ENCODE results near the gene BBX.

The BBX gene

GRCh38 chr3:107590786-107591185 lies 68.0 kb downstream of the BBX start:
- Histone ChIP-seq H3K9ac (ENCODE audit: low read length) (no peak overlapping the region), H3K79me2 (ENCODE audit: control insufficient read depth, insufficient read depth, low read length) (no peaks in the 10 kb centered on the region), H3K36me3 (ENCODE audit: control insufficient read depth, insufficient read depth, low read length) (no peaks in the 10 kb centered on the region), H3K56ac (ENCODE audit: low read length) (no peak overlapping the region), H4K5ac (ENCODE audit: low read length) (no peak overlapping the region), H4K8ac (ENCODE audit: low read depth, low read length) (no peak overlapping the region), H2BK120ac (ENCODE audit: low read depth, low read length) (no peak overlapping the region), H3K27ac (ENCODE audit: low read depth, low read length) (no peak overlapping the region), H3K79me1 (ENCODE audit: low read length) (peaks cover 2% of the 10 kb centered on the region), H2BK15ac (replicated peaks; ENCODE audit: low read depth) (no peak overlapping the region), H3K27me3 (ENCODE audit: insufficient read depth, low read length, poor library complexity) (no peaks in the 10 kb centered on the region), H3K4me1 (ENCODE audit: control insufficient read depth, low read depth, low read length) (no peaks in the 10 kb centered on the region), H3K23ac (ENCODE audit: low read length) (no peak overlapping the region), H3K4ac (ENCODE audit: low read depth, low read length) (no peak overlapping the region), H3K4me2 (ENCODE audit: low read length) (no peak overlapping the region), H2AK5ac (ENCODE audit: low read length) (no peak overlapping the region), H3K4me3 (ENCODE audit: low read length) (no peak overlapping the region), H2BK5ac (ENCODE audit: low read length) (no peak overlapping the region), H3K18ac (ENCODE audit: low read length) (no peak overlapping the region)
- WGBS (ENCODE audit: extremely low coverage, insufficient coverage, low lambda C conversion rate): no CpG with 5 or more reads among the region's 1 CpG
- DNase-seq: no peak

- H3K56ac ChIP-seq (ENCODE audit: low read length): no peak overlapping the region
- no peak overlapping the region for H3K23ac ChIP-seq (ENCODE audit: low read length)
- no peak overlapping the region for H2BK5ac ChIP-seq (ENCODE audit: low read length)
- no peak for DNase-seq
- H3K79me2 ChIP-seq (ENCODE audit: control insufficient read depth, insufficient read depth, low read length): no peaks in the 10 kb centered on the region
- no CpG with 5 or more reads among the region's 5 CpGs for WGBS (ENCODE audit: extremely low coverage, insufficient coverage, low lambda C conversion rate)
- H4K8ac ChIP-seq (ENCODE audit: low read depth, low read length): no peak overlapping the region
- H3K79me1 ChIP-seq (ENCODE audit: low read length): peaks cover 2% of the 10 kb centered on the region
- no peak overlapping the region for H3K4me2 ChIP-seq (ENCODE audit: low read length)
- H3K4me3 ChIP-seq (ENCODE audit: low read length): no peak overlapping the region
- H3K4me1 ChIP-seq (ENCODE audit: control insufficient read depth, low read depth, low read length): no peaks in the 10 kb centered on the region
- H2BK15ac ChIP-seq (replicated peaks; ENCODE audit: low read depth): no peak overlapping the region
- H2BK120ac ChIP-seq (ENCODE audit: low read depth, low read length): no peak overlapping the region
- H4K5ac ChIP-seq (ENCODE audit: low read length): no peak overlapping the region
- H3K9ac ChIP-seq (ENCODE audit: low read length): no peak overlapping the region
- H2AK5ac ChIP-seq (ENCODE audit: low read length): no peak overlapping the region
- H3K27me3 ChIP-seq (ENCODE audit: insufficient read depth, low read length, poor library complexity): no peaks in the 10 kb centered on the region
- no peaks in the 10 kb centered on the region for H3K36me3 ChIP-seq (ENCODE audit: control insufficient read depth, insufficient read depth, low read length)
- no peak overlapping the region for H3K4ac ChIP-seq (ENCODE audit: low read depth, low read length)
- H3K27ac ChIP-seq (ENCODE audit: low read depth, low read length): no peak overlapping the region
- no peak overlapping the region for H3K18ac ChIP-seq (ENCODE audit: low read length)
Observed at GRCh38 chr3:107592073-107592472, 69.3 kb downstream of the BBX start.

DNA sequence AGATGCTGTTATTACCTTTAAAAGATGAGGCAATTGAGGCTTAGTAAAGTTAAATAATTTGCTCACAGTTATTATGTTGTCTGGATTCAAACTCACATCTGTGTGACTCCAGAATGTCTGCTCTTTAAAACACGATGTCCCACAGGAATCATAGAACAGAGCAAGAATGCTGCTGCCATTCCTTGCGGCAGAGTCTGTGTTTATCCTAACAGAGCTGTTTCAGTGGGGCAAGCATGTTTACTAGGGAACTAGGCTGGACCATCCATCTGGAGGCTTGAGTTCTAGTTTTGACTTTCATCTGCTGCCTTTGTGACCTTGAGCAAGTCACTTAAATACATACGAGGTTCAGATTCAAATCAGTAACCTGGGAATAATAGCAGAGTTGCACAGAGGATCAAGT lies 72.1 kb downstream of the BBX start:
- H3K18ac ChIP-seq (ENCODE audit: low read length): no peak overlapping the region
- no peak overlapping the region for H3K4me2 ChIP-seq (ENCODE audit: low read length)
- WGBS (ENCODE audit: extremely low coverage, insufficient coverage, low lambda C conversion rate): no CpG with 5 or more reads among the region's 3 CpGs
- no peak overlapping the region for H4K8ac ChIP-seq (ENCODE audit: low read depth, low read length)
- H3K4me3 ChIP-seq (ENCODE audit: low read length): no peak overlapping the region
- no peak overlapping the region for H2BK120ac ChIP-seq (ENCODE audit: low read depth, low read length)
- no peak overlapping the region for H2AK5ac ChIP-seq (ENCODE audit: low read length)
- no peak for DNase-seq
- no peaks in the 10 kb centered on the region for H3K27me3 ChIP-seq (ENCODE audit: insufficient read depth, low read length, poor library complexity)
- H3K4me1 ChIP-seq (ENCODE audit: control insufficient read depth, low read depth, low read length): peaks cover 8% of the 10 kb centered on the region
- no peak overlapping the region for H3K4ac ChIP-seq (ENCODE audit: low read depth, low read length)
- no peak overlapping the region for H3K9ac ChIP-seq (ENCODE audit: low read length)
- H2BK15ac ChIP-seq (replicated peaks; ENCODE audit: low read depth): no peak overlapping the region
- H3K23ac ChIP-seq (ENCODE audit: low read length): no peak overlapping the region
- H3K36me3 ChIP-seq (ENCODE audit: control insufficient read depth, insufficient read depth, low read length): no peaks in the 10 kb centered on the region
- H2BK5ac ChIP-seq (ENCODE audit: low read length): no peak overlapping the region
- H4K5ac ChIP-seq (ENCODE audit: low read length): no peak overlapping the region
- peaks cover 2% of the 10 kb centered on the region for H3K79me1 ChIP-seq (ENCODE audit: low read length)
- H3K56ac ChIP-seq (ENCODE audit: low read length): no peak overlapping the region
- peaks cover 2% of the 10 kb centered on the region for H3K79me2 ChIP-seq (ENCODE audit: control insufficient read depth, insufficient read depth, low read length)
- no peak overlapping the region for H3K27ac ChIP-seq (ENCODE audit: low read depth, low read length)

GRCh38 chr3:107596639-107597038 lies 73.9 kb downstream of the BBX start:
- H3K56ac ChIP-seq (ENCODE audit: low read length): no peak overlapping the region
- no peak overlapping the region for H2BK120ac ChIP-seq (ENCODE audit: low read depth, low read length)
- no peak overlapping the region for H3K4me2 ChIP-seq (ENCODE audit: low read length)
- H4K8ac ChIP-seq (ENCODE audit: low read depth, low read length): no peak overlapping the region
- H3K27me3 ChIP-seq (ENCODE audit: insufficient read depth, low read length, poor library complexity): no peaks in the 10 kb centered on the region
- no peak overlapping the region for H3K9ac ChIP-seq (ENCODE audit: low read length)
- no peak overlapping the region for H3K4ac ChIP-seq (ENCODE audit: low read depth, low read length)
- H3K36me3 ChIP-seq (ENCODE audit: control insufficient read depth, insufficient read depth, low read length): no peaks in the 10 kb centered on the region
- no peak overlapping the region for H3K18ac ChIP-seq (ENCODE audit: low read length)
- H3K4me3 ChIP-seq (ENCODE audit: low read length): no peak overlapping the region
- H2BK5ac ChIP-seq (ENCODE audit: low read length): no peak overlapping the region
- no peak overlapping the region for H3K23ac ChIP-seq (ENCODE audit: low read length)
- H3K4me1 ChIP-seq (ENCODE audit: control insufficient read depth, low read depth, low read length): peaks cover 8% of the 10 kb centered on the region
- WGBS (ENCODE audit: extremely low coverage, insufficient coverage, low lambda C conversion rate): no CpG with 5 or more reads among the region's 3 CpGs
- H2BK15ac ChIP-seq (replicated peaks; ENCODE audit: low read depth): no peak overlapping the region
- H3K79me2 ChIP-seq (ENCODE audit: control insufficient read depth, insufficient read depth, low read length): peaks cover 2% of the 10 kb centered on the region
- no peak for DNase-seq
- peaks cover 4% of the 10 kb centered on the region for H3K79me1 ChIP-seq (ENCODE audit: low read length)
- no peak overlapping the region for H4K5ac ChIP-seq (ENCODE audit: low read length)
- H2AK5ac ChIP-seq (ENCODE audit: low read length): no peak overlapping the region
- H3K27ac ChIP-seq (ENCODE audit: low read depth, low read length): no peak overlapping the region

GRCh38 chr3:107598926-107599771 lies 76.4 kb downstream of the BBX start:
- H2BK15ac ChIP-seq (replicated peaks; ENCODE audit: low read depth): no peak overlapping the region
- no peaks in the 10 kb centered on the region for H3K27me3 ChIP-seq (ENCODE audit: insufficient read depth, low read length, poor library complexity)
- peaks cover 8% of the 10 kb centered on the region for H3K4me1 ChIP-seq (ENCODE audit: control insufficient read depth, low read depth, low read length)
- peak overlapping the region; percentile 86 for H3K4ac ChIP-seq (ENCODE audit: low read depth, low read length)
- H2BK120ac ChIP-seq (ENCODE audit: low read depth, low read length): peak overlapping the region; percentile 92
- H2AK5ac ChIP-seq (ENCODE audit: low read length): no peak overlapping the region
- H3K9ac ChIP-seq (ENCODE audit: low read length): peak overlapping the region; percentile 54
- peaks cover 2% of the 10 kb centered on the region for H3K79me2 ChIP-seq (ENCODE audit: control insufficient read depth, insufficient read depth, low read length)
- peak overlapping the region; percentile 84 for H3K18ac ChIP-seq (ENCODE audit: low read length)
- no CpG with 5 or more reads among the region's 12 CpGs for WGBS (ENCODE audit: extremely low coverage, insufficient coverage, low lambda C conversion rate)
- H3K23ac ChIP-seq (ENCODE audit: low read length): no peak overlapping the region
- no peak overlapping the region for H3K4me2 ChIP-seq (ENCODE audit: low read length)
- no peak overlapping the region for H4K5ac ChIP-seq (ENCODE audit: low read length)
- no peaks in the 10 kb centered on the region for H3K36me3 ChIP-seq (ENCODE audit: control insufficient read depth, insufficient read depth, low read length)
- H4K8ac ChIP-seq (ENCODE audit: low read depth, low read length): no peak overlapping the region
- peak overlapping the region; percentile 66 for H3K56ac ChIP-seq (ENCODE audit: low read length)
- peak overlapping the region; percentile 65 for H3K27ac ChIP-seq (ENCODE audit: low read depth, low read length)
- H2BK5ac ChIP-seq (ENCODE audit: low read length): no peak overlapping the region
- H3K4me3 ChIP-seq (ENCODE audit: low read length): no peak overlapping the region
- H3K79me1 ChIP-seq (ENCODE audit: low read length): peaks cover 4% of the 10 kb centered on the region
- peak; percentile 91 for DNase-seq

DNA sequence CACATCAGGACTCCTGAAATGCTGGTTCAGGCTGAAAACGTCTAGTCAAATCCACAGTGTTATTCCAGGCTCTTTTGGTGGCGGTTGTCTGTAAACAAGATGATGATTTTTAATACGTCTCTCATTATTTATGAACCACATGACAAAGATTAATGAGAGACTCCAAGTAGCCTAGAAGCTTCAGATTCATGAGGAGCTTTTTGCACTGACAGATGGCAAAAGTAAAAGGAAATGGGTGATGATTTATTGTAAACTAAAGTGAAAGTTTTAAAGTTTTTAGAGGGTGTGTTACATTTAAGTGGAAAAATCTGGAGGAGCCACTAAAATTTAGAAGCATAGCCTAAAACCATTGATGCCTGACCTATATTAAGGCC lies 77.0 kb downstream of the BBX start:
- no peak overlapping the region for H2BK120ac ChIP-seq (ENCODE audit: low read depth, low read length)
- no peak overlapping the region for H4K5ac ChIP-seq (ENCODE audit: low read length)
- no peak overlapping the region for H2BK5ac ChIP-seq (ENCODE audit: low read length)
- no peak overlapping the region for H2AK5ac ChIP-seq (ENCODE audit: low read length)
- peaks cover 2% of the 10 kb centered on the region for H3K79me2 ChIP-seq (ENCODE audit: control insufficient read depth, insufficient read depth, low read length)
- no peak overlapping the region for H4K8ac ChIP-seq (ENCODE audit: low read depth, low read length)
- H3K4ac ChIP-seq (ENCODE audit: low read depth, low read length): peak overlapping the region; percentile 86
- no peaks in the 10 kb centered on the region for H3K27me3 ChIP-seq (ENCODE audit: insufficient read depth, low read length, poor library complexity)
- peak overlapping the region; percentile 84 for H3K18ac ChIP-seq (ENCODE audit: low read length)
- peak overlapping the region; percentile 66 for H3K56ac ChIP-seq (ENCODE audit: low read length)
- no CpG with 5 or more reads among the region's 3 CpGs for WGBS (ENCODE audit: extremely low coverage, insufficient coverage, low lambda C conversion rate)
- H3K79me1 ChIP-seq (ENCODE audit: low read length): peaks cover 4% of the 10 kb centered on the region
- no peak overlapping the region for H2BK15ac ChIP-seq (replicated peaks; ENCODE audit: low read depth)
- H3K23ac ChIP-seq (ENCODE audit: low read length): no peak overlapping the region
- peak overlapping the region; percentile 52 for H3K27ac ChIP-seq (ENCODE audit: low read depth, low read length)
- peaks cover 8% of the 10 kb centered on the region for H3K4me1 ChIP-seq (ENCODE audit: control insufficient read depth, low read depth, low read length)
- H3K4me2 ChIP-seq (ENCODE audit: low read length): no peak overlapping the region
- DNase-seq: no peak
- H3K36me3 ChIP-seq (ENCODE audit: control insufficient read depth, insufficient read depth, low read length): no peaks in the 10 kb centered on the region
- H3K9ac ChIP-seq (ENCODE audit: low read length): peak overlapping the region; percentile 54
- H3K4me3 ChIP-seq (ENCODE audit: low read length): no peak overlapping the region
